NT2/D1 (cell line): ENCODE results near the gene TMEM163.
"Not testable (repeated sequence)": the region's sequence is repeated elsewhere in the genome, so short reads cannot be mapped to it uniquely, and the experiment has no call there.

Experiments
- DNase-seq: peaks from one replicate; pipeline ENCODE4 v3.0.0-alpha.2; 2011; ENCODE audit warnings: low read depth, low spot score
- H3K27me3 ChIP-seq: 2 replicates; pipeline ENCODE4 v1.6.0; 2011; ENCODE audit warnings: mild to moderate bottlenecking; ENCODE audit not compliant: insufficient read length, insufficient read depth
- H3K36me3 ChIP-seq: 2 replicates; pipeline ENCODE4 v1.6.1; 2011; ENCODE audit warnings: mild to moderate bottlenecking, low read length, mixed read lengths; ENCODE audit not compliant: insufficient read depth, insufficient read length
- H3K4me1 ChIP-seq: 2 replicates; pipeline ENCODE4 v1.5.1; 2011; ENCODE audit not compliant: insufficient read depth, insufficient read length
- H3K4me3 ChIP-seq: 2 replicates; pipeline ENCODE4 v1.5.1; 2011; ENCODE audit warnings: low read depth; ENCODE audit not compliant: insufficient read length
- H3K9ac ChIP-seq: 2 replicates; pipeline ENCODE4 v1.6.0; 2011; ENCODE audit warnings: low read depth; ENCODE audit not compliant: insufficient read length
- H3K9me3 ChIP-seq: 2 replicates; pipeline ENCODE4 v1.5.1; 2011; ENCODE audit warnings: mild to moderate bottlenecking, low read length; ENCODE audit not compliant: insufficient read depth
- SUZ12 ChIP-seq: IDR thresholded peaks from 2 replicates; pipeline ENCODE4 v1.6.1; 2011; ENCODE audit not compliant: insufficient read length, insufficient read depth; ENCODE audit errors: extremely low read depth
- YY1 ChIP-seq: IDR thresholded peaks from 2 replicates; pipeline ENCODE4 v1.6.1; 2011; ENCODE audit not compliant: insufficient read length, insufficient read depth
- ZNF274 ChIP-seq: IDR thresholded peaks from 2 replicates; pipeline ENCODE4 v1.6.1; 2011; ENCODE audit warnings: mild to moderate bottlenecking, low read depth, low read length

Gene TMEM163

GRCh38 chr2:134593519-134593918 lies 125.3 kb downstream of the TMEM163 start:
- no peak for TF ChIP-seq YY1
- no peak for TF ChIP-seq ZNF274
- TF ChIP-seq SUZ12, result no peak
- Histone ChIP-seq H3K4me3 (no peak overlapping the region), H3K9ac (no peak overlapping the region), H3K27me3 (no peaks in the 10 kb centered on the region), H3K9me3 (peaks cover 35% of the 10 kb centered on the region), H3K36me3 (no peaks in the 10 kb centered on the region), H3K4me1 (peaks cover 6% of the 10 kb centered on the region)
- no peak for DNase-seq

- peaks cover 6% of the 10 kb centered on the region for H3K4me1 ChIP-seq
- peaks cover 36% of the 10 kb centered on the region for H3K9me3 ChIP-seq
- no peak for TF ChIP-seq ZNF274
- TF ChIP-seq SUZ12, result no peak
- TF ChIP-seq YY1, result no peak
- H3K27me3 ChIP-seq, result no peaks in the 10 kb centered on the region
- DNase-seq, result peak; percentile 33
- H3K36me3 ChIP-seq, result no peaks in the 10 kb centered on the region
- no peak overlapping the region for H3K9ac ChIP-seq
- no peak overlapping the region for H3K4me3 ChIP-seq
Measured at GRCh38 chr2:134592377-134592776, 126.4 kb downstream of the TMEM163 start.

- Histone ChIP-seq H3K36me3 (no peaks in the 10 kb centered on the region), H3K4me1 (peaks cover 6% of the 10 kb centered on the region), H3K9ac (no peak overlapping the region), H3K9me3 (peaks cover 36% of the 10 kb centered on the region), H3K4me3 (no peak overlapping the region), H3K27me3 (no peaks in the 10 kb centered on the region)
- DNase-seq, result peak; percentile 57
- TF ChIP-seq ZNF274, result no peak
- TF ChIP-seq SUZ12, result no peak
- TF ChIP-seq YY1, result no peak
Measured at GRCh38 chr2:134591526-134591925, 127.3 kb downstream of the TMEM163 start.

GRCh38 chr2:134590679-134591078 lies 128.1 kb downstream of the TMEM163 start:
- DNase-seq, result no peak
- Histone ChIP-seq H3K27me3 (no peaks in the 10 kb centered on the region), H3K4me3 (no peak overlapping the region), H3K36me3 (no peaks in the 10 kb centered on the region), H3K9ac (no peak overlapping the region), H3K9me3 (peaks cover 36% of the 10 kb centered on the region), H3K4me1 (peaks cover 6% of the 10 kb centered on the region)
- no peak for TF ChIP-seq SUZ12
- TF ChIP-seq YY1, result no peak
- TF ChIP-seq ZNF274, result no peak

GRCh38 chr2:134589171-134590083 lies 129.4 kb downstream of the TMEM163 start:
- H3K27me3 ChIP-seq, H3K4me1 ChIP-seq, H3K36me3 ChIP-seq, DNase-seq, H3K9ac ChIP-seq, H3K4me3 ChIP-seq: not testable (repeated sequence)
- peaks cover 36% of the 10 kb centered on the region for H3K9me3 ChIP-seq

- no peak for DNase-seq
Measured at GRCh38 chr2:134588556-134588955, 130.2 kb downstream of the TMEM163 start.

GRCh38 chr2:134586326-134586965 lies 132.4 kb downstream of the TMEM163 start:
- Histone ChIP-seq H3K27me3 (no peaks in the 10 kb centered on the region), H3K9me3 (peaks cover 31% of the 10 kb centered on the region), H3K4me1 (peaks cover 2% of the 10 kb centered on the region), H3K4me3 (no peak overlapping the region), H3K9ac (no peak overlapping the region), H3K36me3 (no peaks in the 10 kb centered on the region)
- no peak for DNase-seq
- no peak for TF ChIP-seq SUZ12
- no peak for TF ChIP-seq ZNF274
- TF ChIP-seq YY1, result no peak

More at GRCh38 chr2:134588556-134588955, 130.2 kb downstream of the TMEM163 start:
- TF ChIP-seq ZNF274, result no peak
- TF ChIP-seq YY1, result no peak
- TF ChIP-seq SUZ12, result no peak
- Histone ChIP-seq H3K9me3 (peaks cover 36% of the 10 kb centered on the region), H3K27me3 (no peaks in the 10 kb centered on the region), H3K36me3 (no peaks in the 10 kb centered on the region), H3K4me1 (peaks cover 6% of the 10 kb centered on the region), H3K9ac (no peak overlapping the region), H3K4me3 (no peak overlapping the region)
